Glutamatergic neuron (in vitro differentiated cells): ENCODE results near the gene GPC6. TPM values are rescaled to one million over a fixed set of nuclear protein-coding genes. Genes with fewer than 3 reads are reported as not detected.
A peak's percentile ranks its signal among the peaks of the same experiment; 100 is the strongest.

ENCODE experiments used
- DNase-seq: peaks from one replicate; pipeline ENCODE4 v3.0.0; 2022
- H3K27ac Mint-ChIP-seq: one replicate; pipeline ENCODE4 v1.8.0; 2020; ENCODE audit warnings: mild to moderate bottlenecking, mixed read lengths, inconsistent platforms; ENCODE audit not compliant: unreplicated experiment
- H3K27me3 Mint-ChIP-seq: one replicate; pipeline ENCODE4 v1.8.0; 2020; ENCODE audit warnings: mild to moderate bottlenecking, moderate library complexity, mixed read lengths, inconsistent platforms; ENCODE audit not compliant: unreplicated experiment
- H3K36me3 Mint-ChIP-seq: one replicate; pipeline ENCODE4 v1.8.0; 2020; ENCODE audit warnings: mild to moderate bottlenecking, mixed read lengths, inconsistent platforms; ENCODE audit not compliant: unreplicated experiment
- H3K4me1 Mint-ChIP-seq: one replicate; pipeline ENCODE4 v1.8.0; 2020; ENCODE audit warnings: mild to moderate bottlenecking, low read depth, mixed read lengths, inconsistent platforms; ENCODE audit not compliant: unreplicated experiment
- H3K4me3 Mint-ChIP-seq: one replicate; pipeline ENCODE4 v1.8.0; 2020; ENCODE audit warnings: mild to moderate bottlenecking, mixed read lengths, inconsistent platforms; ENCODE audit not compliant: unreplicated experiment
- H3K9me3 Mint-ChIP-seq: one replicate; pipeline ENCODE4 v1.8.0; 2020; ENCODE audit warnings: mild to moderate bottlenecking, moderate library complexity, mixed read lengths, inconsistent platforms; ENCODE audit not compliant: unreplicated experiment
- CTCF ChIP-seq: fragments of 200-600 bp; sonication (generic); IDR thresholded peaks from one replicate; pipeline ENCODE4 v1.5.0; 2021; ENCODE audit not compliant: partially characterized antibody, unreplicated experiment
- total RNA-seq: library from RNA; stranded (reverse); fragmentation: NEBNext Ultra II Directional; extraction: Animal tissue kit (Norgen Biotek cat#: 25700); gene quantifications from one replicate; pipeline ENCODE4 v1.2.1, GENCODE V29; 2021; ENCODE audit not compliant: unreplicated experiment

GPC6 gene
- total RNA-seq, 1 donor from 2014 or later = 11.8 TPM

- Mint-ChIP-seq H3K36me3 (no peaks in the 10 kb centered on the region), H3K9me3 (no peaks in the 10 kb centered on the region), H3K4me3 (no peak overlapping the region), H3K27ac (no peak overlapping the region), H3K4me1 (peaks cover 18% of the 10 kb centered on the region), H3K27me3 (no peaks in the 10 kb centered on the region)
- DNase-seq = no peak
- no peak for TF ChIP-seq CTCF
These were observed 10.5 kb upstream of the GPC6 start for GRCh38 chr13:93216122-93216521.

DNA sequence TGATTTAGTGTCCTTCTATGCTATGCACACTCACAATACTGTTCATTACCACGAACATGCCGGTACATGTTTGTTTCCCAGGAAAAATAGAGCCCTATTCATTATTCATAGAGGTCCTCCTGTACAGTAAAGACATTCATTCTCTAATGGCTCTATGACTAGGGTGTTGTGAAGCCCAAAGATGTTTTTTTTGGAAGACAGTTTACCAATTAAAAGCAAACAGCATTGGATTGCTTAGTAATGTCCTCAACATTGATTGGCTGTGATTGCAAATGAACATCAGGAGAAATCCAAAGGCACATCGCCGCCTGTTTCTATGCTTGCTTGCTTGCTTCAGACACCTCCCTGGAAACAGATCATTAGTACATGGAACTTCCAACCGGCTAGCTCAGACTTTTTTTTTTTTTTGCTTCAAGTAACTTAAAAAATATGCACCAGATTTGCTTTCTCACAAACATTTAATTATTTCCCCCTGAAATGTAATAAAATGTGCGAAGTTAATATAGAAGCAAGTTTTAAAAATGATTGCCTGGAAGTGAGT is 8.8 kb upstream of the GPC6 start:
- Mint-ChIP-seq H3K4me3 (peak overlapping the region; percentile 22), H3K36me3 (no peaks in the 10 kb centered on the region), H3K9me3 (no peaks in the 10 kb centered on the region), H3K27me3 (no peaks in the 10 kb centered on the region), H3K4me1 (peaks cover 18% of the 10 kb centered on the region), H3K27ac (no peak overlapping the region)
- no peak for TF ChIP-seq CTCF
- no peak for DNase-seq

- no peaks in the 10 kb centered on the region for H3K36me3 Mint-ChIP-seq
- peaks cover 18% of the 10 kb centered on the region for H3K4me1 Mint-ChIP-seq
- H3K4me3 Mint-ChIP-seq = no peak overlapping the region
- no peaks in the 10 kb centered on the region for H3K27me3 Mint-ChIP-seq
- H3K9me3 Mint-ChIP-seq = no peaks in the 10 kb centered on the region
- no peak for DNase-seq
- no peak for TF ChIP-seq CTCF
- H3K27ac Mint-ChIP-seq = no peak overlapping the region
These were observed 8.0 kb upstream of the GPC6 start for GRCh38 chr13:93218583-93218982.

- H3K36me3 Mint-ChIP-seq = no peaks in the 10 kb centered on the region
- no peak overlapping the region for H3K4me3 Mint-ChIP-seq
- TF ChIP-seq CTCF = no peak
- H3K27ac Mint-ChIP-seq = no peak overlapping the region
- H3K27me3 Mint-ChIP-seq = no peaks in the 10 kb centered on the region
- peaks cover 18% of the 10 kb centered on the region for H3K4me1 Mint-ChIP-seq
- H3K9me3 Mint-ChIP-seq = no peaks in the 10 kb centered on the region
- DNase-seq = no peak
These were observed 6.5 kb upstream of the GPC6 start for GRCh38 chr13:93220073-93220472.

GRCh38 chr13:93222976-93223375 is 3.6 kb upstream of the GPC6 start:
- H3K27ac Mint-ChIP-seq = no peak overlapping the region
- TF ChIP-seq CTCF = no peak
- H3K9me3 Mint-ChIP-seq = peaks cover 12% of the 10 kb centered on the region
- peaks cover 3% of the 10 kb centered on the region for H3K27me3 Mint-ChIP-seq
- no peaks in the 10 kb centered on the region for H3K36me3 Mint-ChIP-seq
- H3K4me3 Mint-ChIP-seq = no peak overlapping the region
- peaks cover 7% of the 10 kb centered on the region for H3K4me1 Mint-ChIP-seq
- no peak for DNase-seq
